Breast epithelium (tissue), 4 donors: ENCODE measurements around the gene TAF1L. TPM values are rescaled to one million over a fixed set of nuclear protein-coding genes. Genes with fewer than 3 reads are reported as not detected.
"Not testable (repeated sequence)": the region's sequence is repeated elsewhere in the genome, so short reads cannot be mapped to it uniquely, and the experiment has no call there.

Experiments
- DNase-seq, 2 donors: peaks; one replicate each; pipeline ENCODE4 v3.0.0-alpha.2; 2019; ENCODE audit warnings: low spot score in 2 of 2
- H3K27ac ChIP-seq, 2 donors: fragments of 200-600 bp; sonication (generic) in 1 of 2; one replicate each; pipeline ENCODE4 v1.5.1; 2016 to 2019; ENCODE audit warnings: mild to moderate bottlenecking in 1 of 2
- H3K27me3 ChIP-seq, 2 donors: fragments of 200-600 bp; sonication (generic) in 1 of 2; one replicate each; pipeline versions ENCODE4 v1.5.1 to v1.6.0; 2017 to 2019; ENCODE audit warnings: control low read depth in 1 of 2, mild to moderate bottlenecking in 1 of 2
- H3K36me3 ChIP-seq: fragments of 200-600 bp; one replicate; pipeline ENCODE4 v1.5.1; 2019
- H3K4me1 ChIP-seq, 2 donors: fragments of 200-600 bp; sonication (generic); one replicate each; pipeline ENCODE4 v1.5.1; 2016 to 2019; ENCODE audit warnings: control low read depth in 1 of 2
- H3K4me3 ChIP-seq, 3 donors: fragments of 200-600 bp; sonication (generic); 1 replicate in 2 of 3; 2 replicates in 1 of 3; pipeline ENCODE4 v1.5.1; 2016 to 2019; ENCODE audit warnings: mild to moderate bottlenecking in 3 of 3, moderate library complexity in 2 of 3
- H3K9me3 ChIP-seq, 2 donors: fragments of 200-600 bp; sonication (generic) in 1 of 2; one replicate each; pipeline ENCODE4 v1.5.1; 2016 to 2019; ENCODE audit warnings: control low read depth in 1 of 2
- POLR2A ChIP-seq: fragments of 450-650 bp; IDR thresholded peaks from one replicate; pipeline ENCODE4 v1.6.1; 2016; ENCODE audit warnings: antibody characterized with exemption, mild to moderate bottlenecking, moderate library complexity
- POLR2AphosphoS5 ChIP-seq, 3 donors: sonication (generic); formaldehyde crosslinking; IDR thresholded peaks; one replicate each; pipeline ENCODE4 v1.6.1; 2017; ENCODE audit warnings: antibody characterized with exemption in 3 of 3
- intact Hi-C: fragments of 100-400 bp; cut with DNase I; formaldehyde crosslinking; loops from one replicate; pipeline ENCODE4 v1.15.1; 2023; ENCODE audit warnings: low total_unique reads
- total RNA-seq, 3 donors: library from RNA; depleted of rRNA; stranded (reverse); fragments of >200 nt; gene quantifications; one replicate each; pipeline ENCODE4 v1.1.0, GENCODE V29; 2016
- TF ChIP-seq, protein P1 (sequence below), 3 donors: fragments of 450-650 bp; IDR thresholded peaks; one replicate each; pipeline ENCODE4 v1.5.1; 2016 to 2017; ENCODE audit warnings: antibody characterized with exemption in 3 of 3, mild to moderate bottlenecking in 3 of 3, moderate library complexity in 3 of 3

The TAF1L gene
- total RNA-seq, 3 donors from 2014 or later, result not detected

GRCh38 chr9:32603914-32604852 lies 31.3 kb downstream of the TAF1L start:
- intact Hi-C loops, result no loop called here

GRCh38 chr9:32599021-32599420 lies 36.4 kb downstream of the TAF1L start:
- H3K27ac ChIP-seq, DNase-seq, H3K27me3 ChIP-seq, H3K4me1 ChIP-seq, H3K36me3 ChIP-seq, H3K9me3 ChIP-seq, intact Hi-C loops, H3K4me3 ChIP-seq: not testable (repeated sequence)

More at GRCh38 chr9:32603914-32604852, 31.3 kb downstream of the TAF1L start:
- no peaks in the 10 kb centered on the region for H3K36me3 ChIP-seq
- no peaks in the 10 kb centered on the region for H3K4me1 ChIP-seq
- no peaks in the 10 kb centered on the region for H3K9me3 ChIP-seq
- H3K4me3 ChIP-seq, result no peak overlapping the region
- no peak for DNase-seq
- TF ChIP-seq, protein P1, sequence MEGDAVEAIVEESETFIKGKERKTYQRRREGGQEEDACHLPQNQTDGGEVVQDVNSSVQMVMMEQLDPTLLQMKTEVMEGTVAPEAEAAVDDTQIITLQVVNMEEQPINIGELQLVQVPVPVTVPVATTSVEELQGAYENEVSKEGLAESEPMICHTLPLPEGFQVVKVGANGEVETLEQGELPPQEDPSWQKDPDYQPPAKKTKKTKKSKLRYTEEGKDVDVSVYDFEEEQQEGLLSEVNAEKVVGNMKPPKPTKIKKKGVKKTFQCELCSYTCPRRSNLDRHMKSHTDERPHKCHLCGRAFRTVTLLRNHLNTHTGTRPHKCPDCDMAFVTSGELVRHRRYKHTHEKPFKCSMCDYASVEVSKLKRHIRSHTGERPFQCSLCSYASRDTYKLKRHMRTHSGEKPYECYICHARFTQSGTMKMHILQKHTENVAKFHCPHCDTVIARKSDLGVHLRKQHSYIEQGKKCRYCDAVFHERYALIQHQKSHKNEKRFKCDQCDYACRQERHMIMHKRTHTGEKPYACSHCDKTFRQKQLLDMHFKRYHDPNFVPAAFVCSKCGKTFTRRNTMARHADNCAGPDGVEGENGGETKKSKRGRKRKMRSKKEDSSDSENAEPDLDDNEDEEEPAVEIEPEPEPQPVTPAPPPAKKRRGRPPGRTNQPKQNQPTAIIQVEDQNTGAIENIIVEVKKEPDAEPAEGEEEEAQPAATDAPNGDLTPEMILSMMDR (IDR thresholded peaks at IDR 0.05), result no peak
- no peak for TF ChIP-seq POLR2A
- no peak for TF ChIP-seq POLR2AphosphoS5 (IDR thresholded peaks at IDR 0.05)
- H3K27ac ChIP-seq, result no peak overlapping the region
- no peaks in the 10 kb centered on the region for H3K27me3 ChIP-seq

- Histone ChIP-seq H3K27me3 (no peaks in the 10 kb centered on the region), H3K4me3 (no peak overlapping the region), H3K36me3 (no peaks in the 10 kb centered on the region), H3K4me1 (no peaks in the 10 kb centered on the region), H3K9me3 (no peaks in the 10 kb centered on the region), H3K27ac (no peak overlapping the region)
- intact Hi-C loops, result no loop called here
- DNase-seq, result no peak
- TF ChIP-seq POLR2A, result no peak
- TF ChIP-seq, protein P1 (IDR thresholded peaks at IDR 0.05), result no peak
- no peak for TF ChIP-seq POLR2AphosphoS5 (IDR thresholded peaks at IDR 0.05)
Measured at GRCh38 chr9:32596936-32597335, 38.5 kb downstream of the TAF1L start.

GRCh38 chr9:32596096-32596865 lies 39.2 kb downstream of the TAF1L start:
- Histone ChIP-seq H3K27ac (no peak overlapping the region), H3K4me1 (no peaks in the 10 kb centered on the region), H3K36me3 (no peaks in the 10 kb centered on the region), H3K27me3 (no peaks in the 10 kb centered on the region), H3K9me3 (no peaks in the 10 kb centered on the region), H3K4me3 (no peak overlapping the region)
- no peak for DNase-seq
- intact Hi-C loops, result no loop called here
- TF ChIP-seq POLR2AphosphoS5 (IDR thresholded peaks at IDR 0.05) (no peak), POLR2A (no peak)
- TF ChIP-seq, protein P1 (IDR thresholded peaks at IDR 0.05), result no peak

DNA sequence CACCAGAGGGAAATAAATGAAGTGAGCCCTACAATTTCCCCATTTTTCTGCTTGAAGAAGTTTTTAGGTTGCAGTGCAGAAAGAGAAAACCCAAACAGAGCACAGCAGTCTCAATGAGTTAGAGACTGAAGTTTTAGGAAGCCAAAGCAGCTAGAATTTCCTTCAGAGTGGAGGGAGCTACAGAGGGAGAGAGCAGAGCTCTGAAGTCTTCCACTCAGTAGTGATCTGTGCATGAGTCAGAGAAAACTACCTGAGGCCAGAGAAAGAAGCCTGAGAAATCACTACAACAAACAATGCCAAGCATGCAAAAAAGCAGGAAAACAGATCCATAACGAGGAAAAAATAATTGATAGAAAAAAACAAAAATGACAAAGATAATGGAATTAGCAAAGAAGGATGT lies 44.6 kb downstream of the TAF1L start:
- no peak overlapping the region for H3K27ac ChIP-seq
- intact Hi-C loops, result no loop called here
- no peaks in the 10 kb centered on the region for H3K27me3 ChIP-seq
- no peaks in the 10 kb centered on the region for H3K9me3 ChIP-seq
- no peaks in the 10 kb centered on the region for H3K36me3 ChIP-seq
- DNase-seq, result no peak
- no peak for TF ChIP-seq POLR2A
- TF ChIP-seq, protein P1 (IDR thresholded peaks at IDR 0.05), result no peak
- no peak for TF ChIP-seq POLR2AphosphoS5 (IDR thresholded peaks at IDR 0.05)
- H3K4me1 ChIP-seq, result no peaks in the 10 kb centered on the region
- H3K4me3 ChIP-seq, result no peak overlapping the region
